Pancreas (tissue), 10 donors: Measurements from ENCODE around the gene L3MBTL2. TPM values are rescaled to one million over a fixed set of nuclear protein-coding genes. Genes with fewer than 3 reads are reported as not detected.
A peak's percentile ranks its signal among the peaks of the same experiment; 100 is the strongest.

Experiments
- ATAC-seq, 4 donors: fragments of 200-7000 bp; cut with Tn5 transposase; one replicate each; pipeline versions ENCODE4 v1.8.0 to v1.9.1; 2020; ENCODE audit warnings: mild to moderate bottlenecking in 4 of 4, moderate library complexity in 4 of 4
- DNase-seq, 6 donors: peaks; one replicate each; pipeline ENCODE4 v3.0.0-alpha.2; 2020
- FAIRE-seq: peaks from 2 replicates; lab custom pipeline; 2012; peaks lifted over from hg19 to GRCh38; lab: Jason Lieb, UNC
- H3K27ac ChIP-seq, 4 donors: fragments of 200-600 bp; sonication (generic); 1 replicate in 3 of 4; 2 replicates in 1 of 4; pipeline versions ENCODE4 v1.5.0 to v1.8.0; 2020
- H3K27me3 ChIP-seq, 4 donors: fragments of 200-600 bp; one replicate each; pipeline ENCODE4 v1.8.0; 2021
- H3K36me3 ChIP-seq, 3 donors: fragments of 200-600 bp; sonication (generic) in 1 of 3; one replicate each; pipeline versions ENCODE4 v1.5.0 to v1.8.0; 2020 to 2021
- H3K4me1 ChIP-seq, 3 donors: fragments of 200-600 bp; one replicate each; pipeline ENCODE4 v1.8.0; 2021
- H3K4me3 ChIP-seq, 4 donors: fragments of 200-600 bp; sonication (generic) in 2 of 4; one replicate each; pipeline versions ENCODE4 v1.5.0 to v1.8.0; 2020 to 2021
- H3K9me3 ChIP-seq, 4 donors: fragments of 200-600 bp; one replicate each; pipeline ENCODE4 v1.8.0; 2021
- WGBS, 2 donors: extraction: QIAGEN DNeasy Blood & Tissue Kit; methylation state at CpG; one replicate each; pipeline ENCODE4 v1.1.7; 2013; 5-methylcytosine and 5-hydroxymethylcytosine counted together
- intact Hi-C, 3 donors: fragments of 100-400 bp; cut with DNase I; formaldehyde crosslinking; loops; one replicate each; pipeline versions ENCODE4 v1.11.1 to v1.14.2; 2022
- microRNA-seq, 2 donors: library from miRNA; unstranded; fragments of <30 nt; microRNA quantifications; one replicate each; pipeline versions ENCODE4 to v1.1.0, GENCODE V29; 2019 to 2020
- polyA plus RNA-seq, 2 donors: library from polyadenylated mRNA; stranded (reverse); fragments of 200-250 nt; gene quantifications; one replicate each; pipeline ENCODE4 v1.2.3, GENCODE V29; 2013
- total RNA-seq, 6 donors: library from RNA; stranded (reverse); fragmentation: NEBNext Ultra II Directional in 4 of 6; extraction: Animal tissue kit (Norgen Biotek cat#: 25700) in 4 of 6; gene quantifications; one replicate each; pipeline versions ENCODE4 v1.2.1 to v1.2.4, GENCODE V29; 2021 to 2023
- TF ChIP-seq, protein P1 (sequence below), 4 donors: fragments of 200-600 bp; sonication (generic) in 3 of 4; IDR thresholded peaks; one replicate each; pipeline versions ENCODE4 v1.5.0 to v1.8.0; 2021; ENCODE audit warnings: antibody characterized with exemption in 4 of 4
- donor health status: healthy with polysubstance abuse.
- donor health status: DM: no; HTN: no; CAD: no; lungs with moderate emphysema.
- donor health status: DM: no; HTN: no; CAD: no.
- donor health status: control.
- donor health status: control.
- donor health status: Bipolar disorder and iron deficiency.
- donor health status: DM: yes; HTN: yes; CAD: no.
- donor health status: DM: no; HTN: no; CAD: no.
- donor health status: DM: no; HTN: no; CAD: no.
- donor health status: DM: yes; HTN: yes; CAD: no.

Gene L3MBTL2
- total and polyA plus RNA-seq, 8 donors = 7.9 to 15.9 (median 9.8) TPM

DNA sequence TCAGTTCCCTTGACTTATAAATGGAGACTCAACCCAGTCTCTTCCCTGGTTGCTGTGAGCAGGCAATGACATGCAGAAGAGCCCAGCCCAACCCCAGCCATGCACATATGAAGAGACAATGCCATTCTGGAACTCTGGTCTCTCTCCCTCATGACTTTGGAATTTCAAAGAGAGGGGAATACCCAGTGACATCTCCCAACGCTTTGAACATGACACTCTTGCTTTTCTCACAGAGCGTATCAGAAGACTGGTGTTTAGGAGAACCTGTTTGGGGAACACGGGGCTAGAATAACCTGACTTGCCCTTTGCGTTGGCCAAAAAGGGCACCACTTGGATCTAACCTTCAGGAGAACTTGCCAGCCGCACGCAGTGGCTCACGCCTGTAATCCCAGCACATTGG, 68.0 kb downstream of the L3MBTL2 start:
- TF ChIP-seq, protein P1, sequence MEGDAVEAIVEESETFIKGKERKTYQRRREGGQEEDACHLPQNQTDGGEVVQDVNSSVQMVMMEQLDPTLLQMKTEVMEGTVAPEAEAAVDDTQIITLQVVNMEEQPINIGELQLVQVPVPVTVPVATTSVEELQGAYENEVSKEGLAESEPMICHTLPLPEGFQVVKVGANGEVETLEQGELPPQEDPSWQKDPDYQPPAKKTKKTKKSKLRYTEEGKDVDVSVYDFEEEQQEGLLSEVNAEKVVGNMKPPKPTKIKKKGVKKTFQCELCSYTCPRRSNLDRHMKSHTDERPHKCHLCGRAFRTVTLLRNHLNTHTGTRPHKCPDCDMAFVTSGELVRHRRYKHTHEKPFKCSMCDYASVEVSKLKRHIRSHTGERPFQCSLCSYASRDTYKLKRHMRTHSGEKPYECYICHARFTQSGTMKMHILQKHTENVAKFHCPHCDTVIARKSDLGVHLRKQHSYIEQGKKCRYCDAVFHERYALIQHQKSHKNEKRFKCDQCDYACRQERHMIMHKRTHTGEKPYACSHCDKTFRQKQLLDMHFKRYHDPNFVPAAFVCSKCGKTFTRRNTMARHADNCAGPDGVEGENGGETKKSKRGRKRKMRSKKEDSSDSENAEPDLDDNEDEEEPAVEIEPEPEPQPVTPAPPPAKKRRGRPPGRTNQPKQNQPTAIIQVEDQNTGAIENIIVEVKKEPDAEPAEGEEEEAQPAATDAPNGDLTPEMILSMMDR (IDR thresholded peaks at IDR 0.05) = no peak
- FAIRE-seq (no peak), DNase-seq (no peak), ATAC-seq (no peak)
- Histone ChIP-seq H3K36me3 (peaks cover 3 to 44% (median 14%) of the 10 kb centered on the region in 3 donors), H3K9me3 (no peaks in the 10 kb centered on the region), H3K27me3 (no peaks in the 10 kb centered on the region), H3K4me3 (no peak overlapping the region), H3K27ac (no peak overlapping the region), H3K4me1 (no peaks in the 10 kb centered on the region)
- 96 to 97% methylated on average over 7 of the region's 7 CpGs for WGBS, 2 donors
- intact Hi-C loops = no loop called here

DNA sequence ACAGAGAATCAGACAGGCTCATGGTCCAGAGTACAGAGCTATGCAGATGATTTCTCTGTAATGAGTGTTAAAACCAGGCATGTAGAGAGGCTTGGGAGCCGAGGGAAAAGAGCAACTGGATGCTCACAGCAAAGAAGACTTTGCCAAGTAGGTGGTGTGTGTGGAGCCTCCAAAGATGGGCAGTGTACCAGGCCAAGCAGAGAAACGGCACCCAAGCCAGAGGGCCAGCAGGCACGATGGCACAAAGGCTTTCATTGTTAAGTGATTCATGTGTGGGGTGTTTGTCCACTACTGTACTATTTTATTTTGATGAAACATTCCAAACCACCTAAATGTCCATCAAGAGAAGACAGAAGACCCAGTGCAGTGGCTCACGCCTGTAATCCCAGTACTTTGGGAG, 69.7 kb downstream of the L3MBTL2 start:
- ATAC-seq (no peak), DNase-seq (no peak), FAIRE-seq (no peak)
- TF ChIP-seq, protein P1 (IDR thresholded peaks at IDR 0.05) = no peak
- Histone ChIP-seq H3K36me3 (peaks cover 3 to 47% (median 10%) of the 10 kb centered on the region in 3 donors), H3K9me3 (no peaks in the 10 kb centered on the region), H3K27me3 (no peaks in the 10 kb centered on the region), H3K4me1 (no peaks in the 10 kb centered on the region), H3K4me3 (no peak overlapping the region), H3K27ac (no peak overlapping the region)
- intact Hi-C loops = no loop called here
- WGBS, 2 donors = 70 to 74% methylated on average over 4 of the region's 4 CpGs

DNA sequence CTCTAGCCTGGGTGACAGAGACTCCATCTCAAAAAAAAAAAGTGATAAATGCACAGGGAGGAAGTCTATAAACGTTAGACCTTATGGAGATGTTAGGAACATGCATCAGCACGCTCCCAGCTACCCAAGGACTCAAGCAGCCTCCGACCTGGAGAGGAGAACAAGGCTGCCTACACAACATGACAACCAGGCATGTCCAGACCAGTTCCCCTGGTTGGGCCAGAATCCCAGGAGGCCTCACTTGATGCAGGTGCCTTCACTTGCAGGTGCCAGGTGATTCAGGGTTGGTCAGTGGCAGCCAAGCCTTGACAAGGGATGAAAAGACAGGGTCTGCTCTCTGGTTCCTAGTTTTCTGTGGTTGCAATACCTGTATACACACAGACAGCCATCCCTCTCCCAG, 75.0 kb downstream of the L3MBTL2 start:
- intact Hi-C loops = loop anchor here in 1 of 3 donors (2.0 kb wide), 1 partner anchor 25 kb away; no protein-coding TSS in a partner anchor
- H3K9me3 ChIP-seq = no peaks in the 10 kb centered on the region
- peaks cover 0 to 6% (median 4%) of the 10 kb centered on the region in 3 donors for H3K4me1 ChIP-seq
- ATAC-seq (peak in 2 of 4 donors; percentile 34 to 35), FAIRE-seq (no peak), DNase-seq (no peak)
- no peak overlapping the region for H3K4me3 ChIP-seq
- 73 to 84% methylated on average over 3 of the region's 3 CpGs for WGBS, 2 donors
- H3K27me3 ChIP-seq = no peaks in the 10 kb centered on the region
- H3K36me3 ChIP-seq = peaks cover 0 to 25% (median 4%) of the 10 kb centered on the region in 3 donors
- H3K27ac ChIP-seq = no peak overlapping the region
- TF ChIP-seq, protein P1 (IDR thresholded peaks at IDR 0.05) = no peak

DNA sequence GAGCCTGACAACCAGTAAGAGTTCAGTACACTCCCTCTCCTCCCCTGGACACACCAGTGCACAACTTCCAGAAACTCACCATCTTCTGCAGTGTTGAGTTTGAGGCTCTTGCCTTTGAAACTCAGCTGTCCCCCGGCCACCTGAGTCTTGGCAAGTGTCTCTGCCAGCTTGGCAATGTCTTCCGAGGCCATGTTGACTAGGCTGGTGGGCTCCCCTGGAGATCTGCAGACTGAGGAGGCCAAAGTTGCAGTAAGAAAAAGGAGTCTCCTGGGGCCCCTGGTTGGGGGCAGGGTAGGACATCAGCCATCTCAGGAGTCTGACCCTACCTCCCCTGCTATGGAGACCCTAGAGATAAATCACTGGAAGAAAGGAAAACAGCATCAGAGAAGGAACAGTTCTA, 75.7 kb downstream of the L3MBTL2 start:
- Histone ChIP-seq H3K27ac (no peak overlapping the region), H3K27me3 (no peaks in the 10 kb centered on the region), H3K36me3 (peaks cover 0 to 23% (median 4%) of the 10 kb centered on the region in 3 donors), H3K4me1 (peaks cover 0 to 8% (median 4%) of the 10 kb centered on the region in 3 donors), H3K9me3 (no peaks in the 10 kb centered on the region), H3K4me3 (no peak overlapping the region)
- FAIRE-seq (no peak), ATAC-seq (no peak), DNase-seq (no peak)
- WGBS, 2 donors = 76 to 89% methylated on average over 2 of the region's 2 CpGs
- intact Hi-C loops = loop anchor here in 1 of 3 donors (2.0 kb wide), 1 partner anchor 26 kb away; no protein-coding TSS in a partner anchor
- TF ChIP-seq, protein P1 (IDR thresholded peaks at IDR 0.05) = no peak

Small RNAs within 50 kb of the gene (microRNA-seq; reads per million reads assigned to microRNA genes)
- 0 to 0.29 reads per million in 2 donors for gene MIR6889

Other genes with a start within 250 kb of the L3MBTL2 start
- gene EP300, start 112.7 kb upstream of the L3MBTL2 start, total RNA-seq = 10 to 100 TPM; 19.3 to 39.7 (median 24.9) TPM
- gene EP300, start 112.7 kb upstream of the L3MBTL2 start, polyA plus RNA-seq = 10 to 100 TPM in 1 of 2 donors, 1 to 10 TPM in 1; 10.0 to 17.5 TPM
- gene CHADL, start 35.6 kb downstream of the L3MBTL2 start, total RNA-seq = 1 to 10 TPM in 5 of 6 donors, under 1 TPM in 1; 0.95 to 3.1 (median 1.6) TPM
- 1 to 10 TPM; 4.5 to 4.9 TPM for gene CHADL, start 35.6 kb downstream of the L3MBTL2 start, polyA plus RNA-seq
- gene RANGAP1, start 80.9 kb downstream of the L3MBTL2 start, total RNA-seq = 10 to 100 TPM; 26.8 to 42.2 (median 30.6) TPM
- 10 to 100 TPM; 68.2 to 87.9 TPM for gene RANGAP1, start 80.9 kb downstream of the L3MBTL2 start, polyA plus RNA-seq
- gene ZC3H7B, start 96.2 kb downstream of the L3MBTL2 start, total RNA-seq = 10 to 100 TPM; 20.9 to 46.8 (median 27.0) TPM
- gene ZC3H7B, start 96.2 kb downstream of the L3MBTL2 start, polyA plus RNA-seq = 10 to 100 TPM; 24.7 to 36.3 TPM
- gene TEF, start 176.6 kb downstream of the L3MBTL2 start, total RNA-seq = 10 to 100 TPM in 5 of 6 donors, 1 to 10 TPM in 1; 8.3 to 19.6 (median 17.6) TPM
- 10 to 100 TPM in 1 of 2 donors, 1 to 10 TPM in 1; 8.8 to 18.7 TPM for gene TEF, start 176.6 kb downstream of the L3MBTL2 start, polyA plus RNA-seq
- gene TOB2, start 241.5 kb downstream of the L3MBTL2 start, total RNA-seq = 10 to 100 TPM; 11.0 to 30.5 (median 19.9) TPM
- gene TOB2, start 241.5 kb downstream of the L3MBTL2 start, polyA plus RNA-seq = 10 to 100 TPM; 12.6 to 15.9 TPM